Placental pericyte (primary cell): ENCODE data around the gene GNB1. TPM values are rescaled to one million over a fixed set of nuclear protein-coding genes. Genes with fewer than 3 reads are reported as not detected.

ENCODE experiments used
- total RNA-seq: library from RNA; depleted of rRNA; stranded (reverse); fragments of >200 nt; gene quantifications from 2 replicates; pipeline ENCODE4 v1.2.3, GENCODE V29; 2012

GNB1 gene
- total RNA-seq = 137 and 170 TPM in 2 replicates

DNA sequence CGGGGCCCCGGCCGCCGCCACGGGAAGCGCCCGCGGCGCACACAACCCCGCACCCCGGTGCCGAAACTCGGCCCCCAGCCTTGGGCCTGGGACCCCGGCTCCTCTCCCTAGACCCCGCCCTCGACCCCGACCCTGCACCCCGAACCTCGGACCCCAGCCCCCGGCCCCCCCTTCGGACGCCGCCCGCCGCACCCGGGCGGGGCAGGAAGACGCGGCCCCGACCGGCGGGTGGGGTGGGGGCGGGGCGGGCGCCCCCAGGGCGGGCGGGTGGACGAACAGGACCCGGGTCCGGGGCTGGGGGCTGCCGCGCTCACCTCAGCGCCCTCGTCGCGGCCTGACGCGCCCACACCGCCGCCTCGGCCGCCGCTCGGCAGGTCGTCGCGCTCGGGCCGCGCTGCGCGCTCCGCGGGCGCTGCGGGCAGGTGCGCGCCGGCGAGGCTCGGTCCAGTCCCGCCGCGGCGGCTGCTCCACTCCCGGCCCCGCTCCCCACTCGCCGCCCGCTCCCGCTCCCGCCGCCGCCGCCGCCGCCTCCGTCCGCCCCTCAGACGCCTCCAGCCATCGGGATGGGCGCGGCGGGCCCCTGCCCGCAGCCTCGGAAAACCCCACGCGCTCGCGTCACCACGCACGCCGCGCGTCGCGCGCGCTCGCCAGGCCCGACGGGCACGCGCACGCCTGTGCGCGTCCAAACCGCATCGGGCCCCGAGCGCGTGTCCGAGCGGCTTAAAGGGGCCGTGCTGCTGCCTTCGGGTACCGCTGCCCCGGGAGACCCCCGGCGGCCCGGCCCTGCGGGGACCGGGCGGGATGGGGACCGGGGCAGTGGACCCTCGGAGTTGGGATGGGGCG lies at the start of gene GNB1:
GNB1 (minus strand) TSS at position 582 of the 843 bp plus-strand sequence. CDS start 65,634 bp downstream, outside the sequence.

GRCh38 chr1:1918901-1919303 lies 28.0 kb upstream of the GNB1 start, which contains the start of gene TMEM52:
TSS of gene TMEM52 (minus strand) at chr1:1919279. CDS start at chr1:1919265, 14 bp downstream.

GRCh38 chr1:1914971-1915692 lies 24.2 kb upstream of the GNB1 start, which contains the start of gene CALML6:
TSS of gene CALML6 (plus strand) at chr1:1915260. CDS start at chr1:1915281, 21 bp downstream.

DNA sequence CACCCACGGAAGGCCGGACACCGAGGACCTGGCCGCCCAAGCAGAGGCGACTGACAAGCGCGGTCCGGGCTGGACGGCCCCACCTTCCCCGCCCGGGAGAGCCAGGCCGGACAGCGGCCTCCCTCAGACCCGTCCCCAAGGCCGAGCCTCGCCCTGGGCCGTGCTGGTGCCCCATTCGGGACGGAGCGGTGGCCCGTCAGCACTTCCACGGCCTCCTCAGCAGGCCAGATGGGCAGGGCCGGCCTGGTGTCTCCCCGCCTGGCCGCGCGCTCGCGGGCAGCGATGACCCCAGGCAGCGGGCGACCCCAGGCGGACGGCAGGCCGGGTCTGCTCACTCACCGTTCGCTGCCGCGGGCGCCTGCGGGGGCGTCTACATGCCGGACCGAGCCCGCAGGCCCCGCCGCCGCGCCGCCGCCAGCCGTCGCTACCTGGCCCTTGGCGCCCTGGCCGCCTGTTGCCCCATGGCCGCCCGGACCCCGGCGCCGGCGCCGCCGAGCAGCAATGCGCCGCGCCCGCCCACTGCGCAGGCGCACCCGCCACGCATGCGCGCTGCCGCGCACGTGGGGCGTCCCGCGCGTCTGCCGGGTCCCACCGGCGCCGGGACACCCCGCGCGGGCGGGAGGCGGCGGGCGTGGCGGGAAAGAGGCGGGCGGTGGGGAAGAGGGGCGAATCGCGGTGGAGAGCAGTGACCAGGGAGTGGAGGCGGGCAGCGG lies 112.8 kb downstream of the GNB1 start, which contains the start of gene NADK:
NADK (minus strand) TSS at position 521 of the 713 bp plus-strand sequence. CDS start 13,064 bp downstream, outside the sequence.

Other genes with a start within 250 kb of the GNB1 start
- 9.2 and 9.8 TPM in 2 replicates for gene CDK11B, start 232.1 kb downstream of the GNB1 start, total RNA-seq
- gene SLC35E2B, start 198.3 kb downstream of the GNB1 start, total RNA-seq = 41.1 and 51.4 TPM in 2 replicates
- 17.1 and 21.5 TPM in 2 replicates for gene CDK11A, start 166.7 kb downstream of the GNB1 start, total RNA-seq
- gene NADK, start 112.6 kb downstream of the GNB1 start, total RNA-seq = 58.9 and 65.0 TPM in 2 replicates
- gene CALML6, start 24.2 kb upstream of the GNB1 start, total RNA-seq = 0.14 and 0.66 TPM in 2 replicates
- 0.43 and 0.44 TPM in 2 replicates for gene TMEM52, start 28.2 kb upstream of the GNB1 start, total RNA-seq
- not detected in 2 replicates for gene CFAP74, start 112.7 kb upstream of the GNB1 start, total RNA-seq
- not detected in 2 replicates for gene GABRD, start 128.3 kb upstream of the GNB1 start, total RNA-seq
- gene PRKCZ, start 159.3 kb upstream of the GNB1 start, total RNA-seq = 1.6 and 3.9 TPM in 2 replicates